COLO668 (cell line): ENCODE results near the gene SLC7A1.
"Not testable (repeated sequence)": the region's sequence is repeated elsewhere in the genome, so short reads cannot be mapped to it uniquely, and the experiment has no call there.

Experiments used
- DNase-seq: peaks from one replicate; lab custom pipeline; 2025; ENCODE audit not compliant: unreplicated experiment; lab: John Stamatoyannopoulos, UW

The SLC7A1 gene

GRCh38 chr13:29595380-29596063 is at the start of gene SLC7A1:
Gene SLC7A1 (minus strand): TSS chr13:29595688. CDS start chr13:29536188, 59,500 bp downstream.
- DNase-seq, result peak; percentile 99

DNA sequence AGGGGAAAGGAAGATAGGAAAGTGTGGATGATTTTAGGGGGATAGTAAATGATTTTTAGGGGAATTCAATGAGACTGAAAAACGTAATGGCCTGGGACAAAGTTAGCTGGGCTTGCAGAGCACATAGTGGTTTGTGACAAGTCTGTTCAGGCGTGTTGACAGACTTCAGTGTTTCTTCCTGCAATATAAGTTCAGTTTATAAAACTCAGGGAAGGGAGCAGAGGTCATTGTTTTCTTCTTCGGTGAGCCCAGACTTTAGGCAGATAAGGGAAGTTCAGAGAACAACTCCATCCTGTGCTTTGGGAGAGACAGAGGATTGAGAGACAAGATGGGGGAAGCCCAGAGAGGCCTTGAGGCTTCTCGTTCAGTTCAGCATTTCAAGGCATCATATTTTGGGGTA is 45.2 kb upstream of the SLC7A1 start:
- no peak for DNase-seq

DNA sequence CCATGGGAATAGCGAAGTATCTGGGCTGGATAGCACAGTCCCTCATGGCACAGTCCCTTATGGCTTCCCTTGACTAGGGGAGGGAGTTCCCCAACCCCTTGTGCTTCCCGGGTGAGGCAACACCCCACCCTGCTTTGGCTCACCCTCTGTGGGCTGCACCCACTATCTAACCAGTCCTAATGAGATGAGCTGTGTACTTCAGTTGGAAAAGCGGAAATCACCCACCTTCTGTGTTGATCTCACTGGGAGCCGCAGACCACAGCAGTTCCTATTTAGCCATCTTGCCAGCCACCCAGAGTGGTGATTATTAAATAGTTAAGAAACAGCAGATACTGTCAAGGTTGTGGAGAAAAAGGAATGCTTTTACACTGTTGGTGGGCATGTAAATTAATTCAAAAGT is 41.3 kb upstream of the SLC7A1 start:
- not testable (repeated sequence) for DNase-seq

GRCh38 chr13:29624997-29625396 is 29.5 kb upstream of the SLC7A1 start:
- no peak for DNase-seq

GRCh38 chr13:29621841-29622240 is 26.4 kb upstream of the SLC7A1 start:
- DNase-seq, result no peak

- DNase-seq, result no peak
These were observed 25.7 kb upstream of the SLC7A1 start for GRCh38 chr13:29621051-29621800.

DNA sequence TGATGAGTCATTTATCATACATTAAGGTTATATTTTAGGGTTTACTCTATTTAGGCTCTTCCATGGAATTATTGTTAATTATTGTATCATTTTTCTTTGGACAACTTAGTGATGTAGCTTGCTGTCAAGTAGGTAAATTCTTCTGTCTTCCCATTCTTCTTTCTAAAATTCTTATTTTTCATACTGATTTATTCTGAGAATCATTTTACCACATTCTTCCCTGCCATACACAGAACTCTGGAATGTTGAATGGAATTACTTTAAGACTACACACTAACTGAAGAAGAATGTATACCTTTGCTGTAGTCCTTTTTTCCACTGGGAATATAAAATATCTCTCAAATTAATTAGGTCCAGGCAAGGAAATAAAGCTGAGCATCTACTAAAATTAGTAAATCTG is 24.5 kb upstream of the SLC7A1 start:
- DNase-seq, result no peak

GRCh38 chr13:29613101-29613500 is 17.6 kb upstream of the SLC7A1 start:
- DNase-seq, result no peak

GRCh38 chr13:29607465-29607864 is 12.0 kb upstream of the SLC7A1 start:
- DNase-seq, result no peak

DNA sequence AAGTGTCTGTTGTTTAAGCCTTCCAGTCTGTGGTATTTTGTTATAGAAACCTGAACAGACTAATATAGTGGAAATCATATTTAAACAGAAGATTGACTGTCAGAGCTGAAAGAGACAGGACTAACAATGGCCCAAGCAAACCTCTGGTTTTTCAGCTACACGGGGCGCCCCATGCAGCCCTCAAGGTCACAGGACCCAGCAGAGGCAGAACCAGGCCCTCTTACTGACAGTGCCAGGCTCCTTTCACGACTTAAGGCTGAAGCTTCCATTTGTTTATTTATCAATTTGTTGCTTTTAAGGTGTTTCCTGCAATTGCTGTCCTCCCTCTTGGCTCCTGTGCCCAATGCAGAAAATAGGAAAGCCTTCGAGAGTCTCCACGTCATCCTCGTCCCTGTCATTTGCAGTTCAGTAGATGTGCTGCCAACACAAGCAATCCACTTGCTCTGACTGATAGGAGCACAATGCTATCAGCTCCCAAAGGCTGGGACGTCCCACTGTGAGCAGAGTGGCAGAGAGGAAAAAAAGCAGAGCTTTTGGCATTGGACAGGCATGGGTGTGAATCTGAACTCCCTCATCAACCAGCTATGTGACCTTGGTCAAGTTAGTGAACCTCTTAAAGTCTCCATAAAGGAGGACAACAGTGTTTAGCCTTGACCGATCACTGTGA is 10.5 kb upstream of the SLC7A1 start:
- DNase-seq, result no peak

DNA sequence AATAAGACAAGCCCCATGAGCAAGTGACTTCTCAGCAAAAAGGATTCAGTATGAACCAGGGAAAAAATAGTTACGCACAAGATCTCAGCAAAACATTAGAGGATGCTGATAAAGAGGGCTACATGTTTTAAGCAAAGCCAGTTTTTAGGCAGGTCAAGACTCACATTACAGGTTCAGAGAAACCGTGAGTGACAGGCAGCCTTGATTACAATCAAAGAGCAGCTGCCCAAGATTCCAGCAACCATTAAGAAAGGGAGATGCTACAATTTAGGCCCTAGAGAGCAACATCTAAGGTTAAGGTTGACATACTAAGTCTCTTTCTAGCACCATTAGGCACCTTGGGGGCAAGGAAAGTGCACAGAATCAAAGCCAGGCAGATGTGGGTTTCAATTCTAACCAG is 2.8 kb upstream of the SLC7A1 start:
- DNase-seq, result no peak

DNA sequence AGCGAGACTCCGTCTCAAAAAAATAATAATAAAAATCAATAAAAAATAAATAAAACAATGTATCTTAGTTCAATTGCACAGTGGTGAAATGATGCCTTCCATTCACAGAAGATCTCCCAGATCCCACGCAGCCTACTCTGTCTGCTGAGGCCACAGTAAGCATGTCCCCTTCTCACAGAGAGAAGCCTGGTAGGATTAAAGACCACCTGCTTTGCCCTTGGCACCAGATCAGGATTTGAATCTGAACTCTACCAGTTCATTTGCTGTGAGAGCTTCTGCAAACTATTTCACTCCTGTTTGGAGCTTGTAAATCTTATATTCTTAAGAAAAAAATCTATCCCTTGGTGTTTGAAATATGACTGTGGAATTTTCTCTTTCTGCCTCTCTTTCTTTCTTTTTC is 2.2 kb upstream of the SLC7A1 start:
- no peak for DNase-seq

DNA sequence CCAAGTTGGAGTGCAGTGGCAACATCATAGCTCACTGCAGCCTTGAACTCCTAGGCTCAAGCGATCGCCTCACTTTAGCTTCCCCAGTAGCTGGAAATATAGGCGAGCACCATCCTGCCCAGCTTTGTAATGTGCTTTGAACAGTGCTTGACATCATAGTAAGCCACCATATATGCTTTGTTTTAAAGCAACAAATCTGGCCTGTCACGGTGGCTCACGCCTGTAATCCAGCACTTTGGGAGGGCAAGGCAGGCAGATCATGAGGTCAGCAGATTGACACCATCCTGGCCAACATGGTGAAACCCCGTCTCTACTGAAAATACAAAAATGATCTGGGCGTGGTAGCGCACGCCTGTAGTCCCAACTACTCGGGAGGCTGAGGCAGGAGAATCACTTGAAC is 1.8 kb upstream of the SLC7A1 start:
- DNase-seq, result no peak

GRCh38 chr13:29596064-29596418 is 553 bp upstream of the SLC7A1 start:
- no peak for DNase-seq

DNA sequence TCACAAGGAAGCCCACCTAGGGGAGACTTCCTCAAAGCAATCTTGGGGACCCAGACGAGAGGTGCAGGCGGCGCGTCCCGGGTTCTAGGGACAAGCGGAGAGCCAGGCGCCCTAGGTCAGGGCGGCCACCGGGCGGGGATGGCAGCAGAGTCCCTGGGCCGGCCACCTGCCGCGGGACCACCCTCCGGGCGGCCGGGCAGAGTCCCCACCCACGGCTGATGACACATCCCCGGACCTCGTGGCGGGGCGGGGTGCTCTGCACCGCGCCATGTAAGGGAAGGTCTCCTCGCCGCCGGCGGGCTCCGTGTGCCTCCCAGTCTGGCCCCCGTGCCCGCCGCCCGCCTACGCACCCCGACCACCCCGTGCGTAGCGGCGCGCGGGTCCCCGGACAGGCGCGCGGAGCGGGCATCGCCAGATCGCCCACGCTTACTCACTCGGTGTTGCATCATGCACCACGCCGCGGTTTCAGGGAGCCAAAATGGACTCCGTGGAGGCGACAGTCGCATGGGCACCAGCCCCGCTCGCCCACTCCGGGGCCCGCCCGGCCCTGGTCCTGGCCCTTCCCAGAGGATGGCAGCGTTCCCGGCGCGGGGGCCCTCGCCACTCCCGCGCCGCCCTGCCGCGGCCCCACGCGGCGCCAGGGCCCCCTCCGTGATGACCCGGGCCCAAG is 643 bp downstream of the SLC7A1 start:
- DNase-seq, result peak; percentile 92

DNA sequence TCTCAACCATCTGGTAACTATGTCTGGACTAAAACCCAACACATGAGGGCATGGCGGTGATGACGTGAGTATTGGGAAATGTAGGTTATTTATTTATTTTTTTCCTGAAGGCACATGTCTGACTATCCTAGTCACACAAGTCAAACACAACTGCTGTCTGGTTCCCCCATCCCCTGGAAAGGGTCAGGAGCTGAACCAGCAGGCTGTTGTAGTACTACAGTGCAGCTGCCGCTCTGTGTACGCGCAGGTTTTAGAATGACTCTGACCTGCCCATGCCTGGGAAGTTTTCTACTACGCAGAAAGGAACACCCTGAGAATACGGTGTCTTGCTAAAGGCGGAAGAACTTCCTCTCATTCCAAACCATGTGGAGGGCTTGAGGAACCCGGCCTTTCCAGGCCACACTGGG is 1.2 kb downstream of the SLC7A1 start:
- peak; percentile 72 for DNase-seq

DNA sequence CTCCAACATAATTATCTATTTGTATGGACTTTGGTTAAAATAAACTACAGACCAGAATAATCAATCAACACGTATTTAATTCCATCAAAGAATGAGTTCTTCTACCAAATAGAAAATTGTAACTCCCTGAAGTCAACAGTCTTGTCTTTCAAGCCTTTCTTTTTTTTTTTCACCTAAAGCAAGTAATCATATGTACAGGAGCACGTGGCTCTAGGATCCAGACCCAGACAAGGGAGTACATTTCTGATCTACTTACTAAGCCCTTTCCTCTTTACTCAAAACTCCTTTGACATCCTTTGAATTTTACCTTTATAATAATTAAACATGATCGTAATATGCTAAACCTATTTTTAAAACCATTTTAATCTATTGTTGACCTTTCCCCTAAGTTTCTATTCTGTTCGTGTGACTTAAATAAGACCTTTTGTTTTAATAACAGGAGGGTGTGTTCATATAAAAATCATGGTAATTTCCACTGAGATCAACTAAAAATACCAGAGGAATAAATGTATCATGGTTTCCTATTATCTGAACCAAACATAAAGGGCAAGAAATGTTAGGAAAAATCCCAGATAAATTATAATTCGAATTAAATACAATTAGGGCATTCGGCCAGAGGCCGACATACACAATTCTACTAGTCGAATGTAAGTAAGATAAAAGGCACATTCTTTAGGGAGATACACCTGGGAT is 1.7 kb downstream of the SLC7A1 start:
- DNase-seq, result no peak

DNA sequence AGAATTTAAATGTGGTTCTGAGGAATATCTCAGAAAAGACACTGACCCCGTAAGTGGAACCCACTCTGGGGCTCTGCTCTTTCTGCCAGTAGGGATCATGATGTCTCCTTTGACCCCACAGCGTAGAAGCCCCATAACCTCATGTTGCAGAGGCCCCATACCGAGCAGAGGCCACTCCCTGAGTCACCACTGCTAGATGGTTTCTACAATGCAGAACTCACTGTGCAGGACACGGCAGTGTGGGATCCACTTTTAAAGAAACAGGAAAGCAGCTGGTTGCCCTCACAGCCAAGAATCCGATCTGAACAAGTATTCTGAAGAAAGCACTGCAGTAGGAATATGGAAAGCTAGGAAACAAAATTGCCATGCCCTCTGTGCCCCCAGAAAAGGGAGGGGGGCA is 4.2 kb downstream of the SLC7A1 start:
- DNase-seq, result no peak

DNA sequence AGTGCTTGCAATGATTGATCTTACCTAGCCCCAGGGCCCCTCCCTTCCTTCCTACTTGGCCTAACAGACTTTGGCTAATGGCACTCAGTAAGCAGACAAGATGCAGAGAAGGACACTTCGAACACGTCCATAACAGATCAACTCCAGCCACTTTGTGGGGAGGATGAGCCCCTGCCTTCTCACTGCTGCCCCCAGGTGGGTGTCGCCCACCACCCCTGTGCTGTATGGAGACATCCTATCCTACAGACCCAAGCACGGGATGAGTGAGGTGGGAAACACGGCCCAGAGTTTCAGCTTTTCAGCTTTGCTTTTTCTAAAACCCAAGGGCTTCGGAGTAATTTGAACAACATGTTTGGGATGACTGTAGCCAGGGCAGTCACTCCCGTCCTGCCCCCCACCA is 5.5 kb downstream of the SLC7A1 start:
- DNase-seq, result no peak

- no peak for DNase-seq
These were observed 6.3 kb downstream of the SLC7A1 start for GRCh38 chr13:29589234-29589633.

GRCh38 chr13:29587645-29588044 is 7.8 kb downstream of the SLC7A1 start:
- DNase-seq, result no peak
